ENCODE data around the gene ABCD3. TPM values are rescaled to one million over a fixed set of nuclear protein-coding genes. Genes with fewer than 3 reads are reported as not detected.

Gene ABCD3
- total and polyA plus RNA-seq, 2 of the 13 experiments (the other 11 are each of a cell fraction or from before 2014, with no cell fraction given): 27.5 to 166 TPM

GRCh38 chr1:94417978-94418663 is at the start of gene ABCD3 (continued):
- 0 out of 2 replicates have a peak, but pooled peaks have one; percentile 77 for TF ChIP-seq ZNF709 (CRISPR knock-in tag; IDR thresholded peaks at IDR 0.05)
- 0 out of 2 replicates have a peak, but pooled peaks have one; percentile 79 for TF ChIP-seq ZSCAN30 (CRISPR knock-in tag; IDR thresholded peaks at IDR 0.05)
- no peak for TF ChIP-seq MAFK (conservative IDR thresholded peaks at IDR 0.05 in 1 of 2, IDR thresholded peaks at IDR 0.05 in 1 of 2; ENCODE audit: low read length in 2 of 2)
- TF ChIP-seq FOXJ3 (CRISPR knock-in tag; IDR thresholded peaks at IDR 0.05; ENCODE audit: borderline replicate concordance): no peak; the same call in 1 of the 2 replicates
- TF ChIP-seq ZNF7 (CRISPR knock-in tag; IDR thresholded peaks at IDR 0.05): no peak
- TF ChIP-seq ZSCAN20 (CRISPR knock-in tag; IDR thresholded peaks at IDR 0.05; ENCODE audit: borderline replicate concordance): no peak
- TF ChIP-seq SCMH1 (CRISPR knock-in tag; IDR thresholded peaks at IDR 0.05; ENCODE audit: borderline replicate concordance): no peak
- TF ChIP-seq SAFB2 (CRISPR knock-in tag; IDR thresholded peaks at IDR 0.05; ENCODE audit: borderline replicate concordance, low read depth): peak; percentile 89
- no peak for TF ChIP-seq LCORL (IDR thresholded peaks at IDR 0.05)
- TF ChIP-seq LCORL (CRISPR knock-in tag; IDR thresholded peaks at IDR 0.05): no peak
- TF ChIP-seq RNF2 (conservative IDR thresholded peaks at IDR 0.05; ENCODE audit: low read depth): no peak
- peak; percentile 83; the same call in 1 of the 2 replicates for TF ChIP-seq SP4 (CRISPR knock-in tag; IDR thresholded peaks at IDR 0.05)
- TF ChIP-seq NFE2L2 (IDR thresholded peaks at IDR 0.05; ENCODE audit: low read length): no peak
- no peak for TF ChIP-seq FLYWCH1 (CRISPR knock-in tag; IDR thresholded peaks at IDR 0.05)
- TF ChIP-seq ISL2 (CRISPR knock-in tag; IDR thresholded peaks at IDR 0.05): no peak; the same call in 1 of the 2 replicates
- no peak for TF ChIP-seq EED (CRISPR knock-in tag; IDR thresholded peaks at IDR 0.05)
- no peak for TF ChIP-seq TBL1XR1 (IDR thresholded peaks at IDR 0.05; ENCODE audit: borderline replicate concordance, low read length, partially characterized antibody)
- peak; percentile 41; the same call in 1 of the 2 replicates for TF ChIP-seq ZBTB42 (CRISPR knock-in tag; IDR thresholded peaks at IDR 0.05)
- TF ChIP-seq ONECUT2 (CRISPR knock-in tag; IDR thresholded peaks at IDR 0.05): no peak
- peak; percentile 99 for TF ChIP-seq ZFP91 (CRISPR knock-in tag; IDR thresholded peaks at IDR 0.05; ENCODE audit: borderline replicate concordance)
- TF ChIP-seq, protein P1, sequence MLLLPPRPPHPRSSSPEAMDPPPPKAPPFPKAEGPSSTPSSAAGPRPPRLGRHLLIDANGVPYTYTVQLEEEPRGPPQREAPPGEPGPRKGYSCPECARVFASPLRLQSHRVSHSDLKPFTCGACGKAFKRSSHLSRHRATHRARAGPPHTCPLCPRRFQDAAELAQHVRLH (CRISPR knock-in tag; IDR thresholded peaks at IDR 0.05; ENCODE audit: borderline replicate concordance, low read depth): peak; percentile 37; the same call in 1 of the 2 replicates
- TF ChIP-seq ZFX (CRISPR knock-in tag; IDR thresholded peaks at IDR 0.05; ENCODE audit: low read depth): peak; percentile 95
- no peak; the same call in 1 of the 2 replicates for TF ChIP-seq ZNF615 (CRISPR knock-in tag; IDR thresholded peaks at IDR 0.05; ENCODE audit: borderline replicate concordance)
- TF ChIP-seq ZNF598 (CRISPR knock-in tag; IDR thresholded peaks at IDR 0.05; ENCODE audit: borderline replicate concordance): 0 out of 2 replicates have a peak, but pooled peaks have one; percentile 29
- no peak for TF ChIP-seq TP53 (CRISPR knock-in tag; conservative IDR thresholded peaks at IDR 0.05)
- peak; percentile 58; the same call in 1 of the 2 replicates for TF ChIP-seq ZNF235 (CRISPR knock-in tag; IDR thresholded peaks at IDR 0.05; ENCODE audit: borderline replicate concordance)
- TF ChIP-seq, protein P2, sequence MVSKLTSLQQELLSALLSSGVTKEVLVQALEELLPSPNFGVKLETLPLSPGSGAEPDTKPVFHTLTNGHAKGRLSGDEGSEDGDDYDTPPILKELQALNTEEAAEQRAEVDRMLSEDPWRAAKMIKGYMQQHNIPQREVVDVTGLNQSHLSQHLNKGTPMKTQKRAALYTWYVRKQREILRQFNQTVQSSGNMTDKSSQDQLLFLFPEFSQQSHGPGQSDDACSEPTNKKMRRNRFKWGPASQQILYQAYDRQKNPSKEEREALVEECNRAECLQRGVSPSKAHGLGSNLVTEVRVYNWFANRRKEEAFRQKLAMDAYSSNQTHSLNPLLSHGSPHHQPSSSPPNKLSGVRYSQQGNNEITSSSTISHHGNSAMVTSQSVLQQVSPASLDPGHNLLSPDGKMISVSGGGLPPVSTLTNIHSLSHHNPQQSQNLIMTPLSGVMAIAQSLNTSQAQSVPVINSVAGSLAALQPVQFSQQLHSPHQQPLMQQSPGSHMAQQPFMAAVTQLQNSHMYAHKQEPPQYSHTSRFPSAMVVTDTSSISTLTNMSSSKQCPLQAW (CRISPR knock-in tag; IDR thresholded peaks at IDR 0.05): peak; percentile 65

Measured in HepG2 (cell line).